CD8-positive, alpha-beta memory T cell (primary cell): Measurements from ENCODE around the gene RPUSD1. TPM values are rescaled to one million over a fixed set of nuclear protein-coding genes. Genes with fewer than 3 reads are reported as not detected.
A peak's percentile ranks its signal among the peaks of the same experiment; 100 is the strongest.

Experiments used
- CTCF ChIA-PET: fragments of 350-600 bp; sonication (Branson Sonifier 250); formaldehyde crosslinking; loops from one replicate; lab custom pipeline; 2021; ENCODE audit warnings: antibody characterized with exemption; lab: Charles Lee
- POLR2A ChIA-PET: fragments of 350-600 bp; sonication (Branson Sonifier 250); formaldehyde crosslinking; loops from one replicate; lab custom pipeline; 2021; ENCODE audit warnings: antibody characterized with exemption; lab: Charles Lee
- DNase-seq, 5 donors: peaks; one replicate each; pipeline versions ENCODE4 v3.0.0 to v3.0.0-alpha.2; 2020 to 2022; ENCODE audit warnings: mixed read lengths in 1 of 5
- H3K27ac ChIP-seq: one replicate; pipeline ENCODE4 v1.7.0; 2013; ENCODE audit warnings: low read depth, mild to moderate bottlenecking, low read length, moderate library complexity
- H3K27me3 ChIP-seq: 2 replicates; pipeline ENCODE4 v1.7.0; 2013; ENCODE audit warnings: low read length, mild to moderate bottlenecking; ENCODE audit not compliant: insufficient read depth, poor library complexity, severe bottlenecking
- H3K36me3 ChIP-seq: 2 replicates; pipeline ENCODE4 v1.7.0; 2013; ENCODE audit warnings: mild to moderate bottlenecking, low read length, moderate library complexity; ENCODE audit not compliant: insufficient read depth
- H3K4me1 ChIP-seq: 2 replicates; pipeline ENCODE4 v1.7.0; 2013; ENCODE audit warnings: mild to moderate bottlenecking, low read length, moderate library complexity; ENCODE audit not compliant: insufficient read depth
- H3K4me3 ChIP-seq: 2 replicates; pipeline ENCODE4 v1.7.0; 2013; ENCODE audit warnings: mild to moderate bottlenecking, low read length
- H3K9me3 ChIP-seq: 2 replicates; pipeline ENCODE4 v1.7.0; 2013; ENCODE audit warnings: mild to moderate bottlenecking, low read length
- H3K27ac Mint-ChIP-seq, 8 donors: one replicate each; pipeline ENCODE4 v1.8.0; 2020 to 2021; ENCODE audit warnings: mixed read lengths in 8 of 8, mild to moderate bottlenecking in 6 of 8, inconsistent platforms in 3 of 8, moderate library complexity in 3 of 8
- H3K27me3 Mint-ChIP-seq, 2 donors: one replicate each; pipeline ENCODE4 v1.8.0; 2020 to 2021; ENCODE audit warnings: mixed read lengths in 2 of 2, mild to moderate bottlenecking in 1 of 2, moderate library complexity in 1 of 2
- H3K36me3 Mint-ChIP-seq, 3 donors: one replicate each; pipeline ENCODE4 v1.8.0; 2020 to 2021; ENCODE audit warnings: mixed read lengths in 3 of 3, inconsistent platforms in 1 of 3, mild to moderate bottlenecking in 1 of 3
- H3K4me1 Mint-ChIP-seq, 3 donors: one replicate each; pipeline ENCODE4 v1.8.0; 2020 to 2021; ENCODE audit warnings: mixed read lengths in 3 of 3, inconsistent platforms in 1 of 3, mild to moderate bottlenecking in 1 of 3
- H3K4me3 Mint-ChIP-seq, 7 donors: one replicate each; pipeline ENCODE4 v1.8.0; 2020 to 2021; ENCODE audit warnings: mixed read lengths in 7 of 7, mild to moderate bottlenecking in 6 of 7, moderate library complexity in 4 of 7, inconsistent platforms in 2 of 7
- H3K9me3 Mint-ChIP-seq, 5 donors: one replicate each; pipeline ENCODE4 v1.8.0; 2020 to 2022; ENCODE audit warnings: mixed read lengths in 5 of 5, mild to moderate bottlenecking in 3 of 5, moderate library complexity in 2 of 5, inconsistent platforms in 1 of 5
- polyA plus RNA-seq: library from polyadenylated mRNA; unstranded; fragments of 300-500 nt; fragmentation: Illumina TruSeq; gene quantifications from one replicate; pipeline ENCODE4 v1.2.3, GENCODE V29; 2021
- total RNA-seq, 2 experiments: library from RNA; stranded (reverse); gene quantifications; one replicate each; pipeline ENCODE4 v1.2.3, GENCODE V29; 2021

Gene RPUSD1
- total and polyA plus RNA-seq, 3 experiments from 2014 or later, result 34.2 to 44.5 (median 40.2) TPM

GRCh38 chr16:817001-817906 is 29.1 kb upstream of the RPUSD1 start:
- peaks cover 0 to 2% (median 0%) of the 10 kb centered on the region in 5 donors for H3K9me3 Mint-ChIP-seq
- Histone ChIP-seq H3K4me3 (no peak overlapping the region), H3K36me3 (no peaks in the 10 kb centered on the region), H3K4me1 (peaks cover 7% of the 10 kb centered on the region), H3K27me3 (peaks cover 4% of the 10 kb centered on the region), H3K9me3 (no peaks in the 10 kb centered on the region), H3K27ac (no peak overlapping the region)
- ChIA-PET POLR2A (no interaction called here), CTCF (no interaction called here)
- no peaks in the 10 kb centered on the region for H3K36me3 Mint-ChIP-seq
- peaks cover 10 to 19% (median 10%) of the 10 kb centered on the region in 3 donors for H3K4me1 Mint-ChIP-seq
- H3K4me3 Mint-ChIP-seq, result no peak overlapping the region
- H3K27me3 Mint-ChIP-seq, result peaks cover 28 to 40% of the 10 kb centered on the region in 2 donors
- H3K27ac Mint-ChIP-seq, result no peak overlapping the region
- DNase-seq, result no peak

- H3K4me1 ChIP-seq, result peaks cover 7% of the 10 kb centered on the region
- no peak overlapping the region for H3K4me3 Mint-ChIP-seq
- H3K27ac Mint-ChIP-seq, result no peak overlapping the region
- H3K27ac ChIP-seq, result no peak overlapping the region
- peaks cover 4% of the 10 kb centered on the region for H3K27me3 ChIP-seq
- peaks cover 0 to 3% (median 0%) of the 10 kb centered on the region in 3 donors for H3K36me3 Mint-ChIP-seq
- H3K9me3 ChIP-seq, result no peaks in the 10 kb centered on the region
- H3K9me3 Mint-ChIP-seq, result peaks cover 0 to 5% (median 0%) of the 10 kb centered on the region in 5 donors
- H3K36me3 ChIP-seq, result no peaks in the 10 kb centered on the region
- CTCF ChIA-PET, result no interaction called here
- DNase-seq, result no peak
- H3K4me3 ChIP-seq, result no peak overlapping the region
- POLR2A ChIA-PET, result no interaction called here
- H3K27me3 Mint-ChIP-seq, result peaks cover 32 to 39% of the 10 kb centered on the region in 2 donors
- H3K4me1 Mint-ChIP-seq, result peaks cover 10 to 17% (median 10%) of the 10 kb centered on the region in 3 donors
Observed at GRCh38 chr16:815861-816260, 27.7 kb upstream of the RPUSD1 start.

GRCh38 chr16:814974-815373 is 26.8 kb upstream of the RPUSD1 start:
- no peak overlapping the region for H3K27ac Mint-ChIP-seq
- POLR2A ChIA-PET, result no interaction called here
- Histone ChIP-seq H3K9me3 (no peaks in the 10 kb centered on the region), H3K36me3 (no peaks in the 10 kb centered on the region), H3K27ac (no peak overlapping the region), H3K27me3 (peaks cover 4% of the 10 kb centered on the region), H3K4me1 (peaks cover 7% of the 10 kb centered on the region), H3K4me3 (no peak overlapping the region)
- H3K4me1 Mint-ChIP-seq, result peaks cover 8 to 12% (median 9%) of the 10 kb centered on the region in 3 donors
- peaks cover 0 to 3% (median 0%) of the 10 kb centered on the region in 3 donors for H3K36me3 Mint-ChIP-seq
- CTCF ChIA-PET, result no interaction called here
- H3K9me3 Mint-ChIP-seq, result peaks cover 0 to 5% (median 0%) of the 10 kb centered on the region in 5 donors
- peak overlapping the region in 1 of 7 donors; percentile 48 for H3K4me3 Mint-ChIP-seq
- DNase-seq, result no peak
- H3K27me3 Mint-ChIP-seq, result peaks cover 32 to 35% of the 10 kb centered on the region in 2 donors

GRCh38 chr16:813916-814412 is 25.8 kb upstream of the RPUSD1 start:
- peaks cover 26 to 27% of the 10 kb centered on the region in 2 donors for H3K27me3 Mint-ChIP-seq
- no peaks in the 10 kb centered on the region for H3K27me3 ChIP-seq
- peaks cover 0 to 5% (median 0%) of the 10 kb centered on the region in 5 donors for H3K9me3 Mint-ChIP-seq
- H3K27ac Mint-ChIP-seq, result no peak overlapping the region
- ChIA-PET POLR2A (no interaction called here), CTCF (no interaction called here)
- H3K4me3 ChIP-seq, result no peak overlapping the region
- H3K36me3 Mint-ChIP-seq, result peaks cover 0 to 3% (median 0%) of the 10 kb centered on the region in 3 donors
- H3K4me1 ChIP-seq, result no peaks in the 10 kb centered on the region
- no peak overlapping the region for H3K4me3 Mint-ChIP-seq
- peaks cover 0 to 7% (median 6%) of the 10 kb centered on the region in 3 donors for H3K4me1 Mint-ChIP-seq
- no peak overlapping the region for H3K27ac ChIP-seq
- no peaks in the 10 kb centered on the region for H3K9me3 ChIP-seq
- H3K36me3 ChIP-seq, result no peaks in the 10 kb centered on the region
- no peak for DNase-seq

GRCh38 chr16:813204-813915 is 25.2 kb upstream of the RPUSD1 start:
- peaks cover 26 to 27% of the 10 kb centered on the region in 2 donors for H3K27me3 Mint-ChIP-seq
- no peaks in the 10 kb centered on the region for H3K9me3 ChIP-seq
- H3K27ac ChIP-seq, result no peak overlapping the region
- peak overlapping the region in 1 of 7 donors; percentile 69 for H3K4me3 Mint-ChIP-seq
- H3K36me3 Mint-ChIP-seq, result peaks cover 0 to 3% (median 0%) of the 10 kb centered on the region in 3 donors
- CTCF ChIA-PET, result no interaction called here
- POLR2A ChIA-PET, result no interaction called here
- no peaks in the 10 kb centered on the region for H3K27me3 ChIP-seq
- peaks cover 4% of the 10 kb centered on the region for H3K4me1 ChIP-seq
- H3K4me1 Mint-ChIP-seq, result peaks cover 4 to 10% (median 9%) of the 10 kb centered on the region in 3 donors
- DNase-seq, result peak in 4 of 5 donors; percentile 17 to 45 (median 20)
- peaks cover 0 to 5% (median 0%) of the 10 kb centered on the region in 5 donors for H3K9me3 Mint-ChIP-seq
- no peak overlapping the region for H3K4me3 ChIP-seq
- no peaks in the 10 kb centered on the region for H3K36me3 ChIP-seq
- no peak overlapping the region for H3K27ac Mint-ChIP-seq

GRCh38 chr16:808085-808386 is 19.9 kb upstream of the RPUSD1 start:
- Mint-ChIP-seq H3K4me1 (peaks cover 12 to 18% (median 15%) of the 10 kb centered on the region in 3 donors), H3K4me3 (peak overlapping the region; percentile 90 to 96 (median 94)), H3K27ac (peak overlapping the region; percentile 88 to 100 (median 94)), H3K9me3 (peaks cover 0 to 5% (median 0%) of the 10 kb centered on the region in 5 donors), H3K36me3 (peaks cover 0 to 3% (median 3%) of the 10 kb centered on the region in 3 donors), H3K27me3 (peaks cover 10 to 15% of the 10 kb centered on the region in 2 donors)
- Histone ChIP-seq H3K4me1 (peaks cover 7% of the 10 kb centered on the region), H3K27me3 (no peaks in the 10 kb centered on the region), H3K36me3 (no peaks in the 10 kb centered on the region), H3K27ac (peak overlapping the region; percentile 85), H3K4me3 (peak overlapping the region; percentile 96), H3K9me3 (no peaks in the 10 kb centered on the region)
- DNase-seq, result no peak
- POLR2A ChIA-PET, result no interaction called here
- CTCF ChIA-PET, result no interaction called here

GRCh38 chr16:807347-808084 is 19.3 kb upstream of the RPUSD1 start:
- Mint-ChIP-seq H3K9me3 (peaks cover 0 to 5% (median 0%) of the 10 kb centered on the region in 5 donors), H3K27ac (peak overlapping the region; percentile 88 to 100 (median 94))

More at GRCh38 chr16:807347-808084, 19.3 kb upstream of the RPUSD1 start:
- peaks cover 11 to 15% (median 12%) of the 10 kb centered on the region in 3 donors for H3K4me1 Mint-ChIP-seq
- Histone ChIP-seq H3K4me1 (peaks cover 7% of the 10 kb centered on the region), H3K27ac (peak overlapping the region; percentile 85), H3K9me3 (no peaks in the 10 kb centered on the region), H3K27me3 (no peaks in the 10 kb centered on the region), H3K36me3 (no peaks in the 10 kb centered on the region), H3K4me3 (peak overlapping the region; percentile 96)
- peaks cover 0 to 3% (median 3%) of the 10 kb centered on the region in 3 donors for H3K36me3 Mint-ChIP-seq
- H3K27me3 Mint-ChIP-seq, result peaks cover 6 to 10% of the 10 kb centered on the region in 2 donors
- ChIA-PET CTCF (interaction anchor here (1.2 kb wide), 1 partner anchor 95 kb away, joined by 5 read pairs; no protein-coding TSS in a partner anchor), POLR2A (interaction anchor here (0.5 to 1.0 kb wide), 3 partner anchors 19 to 406 kb away, joined by 3 to 6 read pairs (median 4); partner anchors contain the start of genes CHTF18, DECR2 and RPUSD1)
- DNase-seq, result peak; percentile 72 to 87 (median 74)
- H3K4me3 Mint-ChIP-seq, result peak overlapping the region; percentile 90 to 96 (median 94)
